HFF-Myc (cell line): ENCODE data around the gene RADIL.

ENCODE experiments used
- DNase-seq: peaks from one replicate; pipeline ENCODE4 v3.0.0-alpha.2; 2011; ENCODE audit warnings: low read depth; ENCODE audit errors: extremely low read depth
- H3K4me3 ChIP-seq: replicated peaks from 2 replicates; pipeline ENCODE4 v1.5.1; 2011; ENCODE audit warnings: low read depth, mild to moderate bottlenecking, control low read depth, low read length
- CTCF ChIP-seq: IDR thresholded peaks from 2 replicates; pipeline ENCODE4 v1.5.1; 2012; ENCODE audit warnings: mild to moderate bottlenecking, low read depth, low read length, control low read depth; ENCODE audit errors: missing control alignments

Gene RADIL

GRCh38 chr7:4820967-4821471, 62.5 kb downstream of the RADIL start:
- H3K4me3 ChIP-seq: no peak overlapping the region
- DNase-seq: no peak
- TF ChIP-seq CTCF: no peak

DNA sequence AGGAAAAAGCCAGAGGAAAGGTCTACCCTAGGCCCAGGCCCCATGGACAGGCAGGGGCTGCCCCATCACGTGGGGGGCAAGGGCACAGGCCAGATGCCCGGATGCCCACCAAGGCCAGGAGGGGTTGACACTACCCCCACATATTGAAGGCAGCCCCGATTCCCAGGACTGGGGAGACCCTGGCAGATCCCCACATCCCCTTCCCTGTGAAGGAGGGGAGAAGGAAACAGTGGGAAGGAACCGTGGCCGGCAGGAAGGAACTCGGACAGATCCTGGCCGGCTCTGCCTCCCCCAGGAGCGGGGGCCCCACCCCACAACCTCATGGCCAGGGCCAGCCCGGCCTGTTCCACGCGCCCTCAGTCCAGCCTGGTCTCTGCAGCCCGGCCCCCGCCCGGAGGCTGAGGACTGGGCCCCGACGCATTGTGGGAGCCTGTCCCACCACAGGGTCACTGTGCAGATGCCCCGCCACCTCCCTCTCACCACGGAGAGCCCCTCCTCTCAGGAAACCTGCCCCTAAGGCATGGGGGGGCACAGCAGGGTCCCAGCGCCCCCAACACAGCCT, 63.0 kb downstream of the RADIL start:
- TF ChIP-seq CTCF: no peak
- DNase-seq: no peak
- no peak overlapping the region for H3K4me3 ChIP-seq

DNA sequence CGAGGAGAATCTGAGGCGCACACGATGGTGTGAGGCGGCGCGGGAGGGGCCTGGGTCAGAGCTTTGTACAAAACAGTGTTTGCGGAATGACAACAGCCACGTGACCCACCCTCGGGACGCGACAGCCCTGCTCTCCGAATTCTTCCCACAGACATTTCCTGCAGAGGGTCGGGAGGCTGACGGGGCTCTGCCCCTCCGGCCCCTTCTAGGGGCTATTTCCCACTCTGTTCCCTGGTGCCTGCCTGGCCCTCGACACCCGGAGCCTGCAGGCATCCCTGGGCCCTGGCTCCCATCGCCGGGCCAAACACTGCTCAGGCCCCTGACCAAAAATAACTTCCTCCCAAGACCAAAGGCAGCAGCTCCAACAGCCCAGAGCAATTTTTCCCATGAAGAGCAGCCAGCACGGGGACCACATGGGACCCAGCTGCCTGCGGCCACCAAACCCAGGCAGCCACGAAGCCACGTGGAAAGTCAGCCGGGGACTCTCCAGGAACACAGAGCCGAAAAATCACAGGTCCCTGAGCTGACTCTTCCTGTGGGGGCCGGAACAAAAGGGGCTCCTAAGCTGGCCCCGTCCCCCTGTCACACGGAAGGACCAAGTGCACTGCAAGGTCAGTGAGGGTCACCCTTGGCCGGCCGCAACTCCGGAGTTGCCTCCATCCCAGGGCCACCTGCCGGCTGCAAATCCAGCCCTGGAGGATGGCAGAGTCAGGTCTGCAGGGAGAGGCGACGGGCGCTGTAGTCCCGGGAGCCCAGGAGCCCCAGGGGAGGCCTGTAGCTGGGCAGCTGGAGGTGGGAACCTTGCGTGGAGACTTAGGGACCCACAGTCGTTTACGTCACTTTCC, 63.7 kb downstream of the RADIL start:
- DNase-seq: no peak
- no peak overlapping the region for H3K4me3 ChIP-seq
- TF ChIP-seq CTCF: no peak

- no peak overlapping the region for H3K4me3 ChIP-seq
- no peak for DNase-seq
Measured at GRCh38 chr7:4818000-4818794, 65.3 kb downstream of the RADIL start.

DNA sequence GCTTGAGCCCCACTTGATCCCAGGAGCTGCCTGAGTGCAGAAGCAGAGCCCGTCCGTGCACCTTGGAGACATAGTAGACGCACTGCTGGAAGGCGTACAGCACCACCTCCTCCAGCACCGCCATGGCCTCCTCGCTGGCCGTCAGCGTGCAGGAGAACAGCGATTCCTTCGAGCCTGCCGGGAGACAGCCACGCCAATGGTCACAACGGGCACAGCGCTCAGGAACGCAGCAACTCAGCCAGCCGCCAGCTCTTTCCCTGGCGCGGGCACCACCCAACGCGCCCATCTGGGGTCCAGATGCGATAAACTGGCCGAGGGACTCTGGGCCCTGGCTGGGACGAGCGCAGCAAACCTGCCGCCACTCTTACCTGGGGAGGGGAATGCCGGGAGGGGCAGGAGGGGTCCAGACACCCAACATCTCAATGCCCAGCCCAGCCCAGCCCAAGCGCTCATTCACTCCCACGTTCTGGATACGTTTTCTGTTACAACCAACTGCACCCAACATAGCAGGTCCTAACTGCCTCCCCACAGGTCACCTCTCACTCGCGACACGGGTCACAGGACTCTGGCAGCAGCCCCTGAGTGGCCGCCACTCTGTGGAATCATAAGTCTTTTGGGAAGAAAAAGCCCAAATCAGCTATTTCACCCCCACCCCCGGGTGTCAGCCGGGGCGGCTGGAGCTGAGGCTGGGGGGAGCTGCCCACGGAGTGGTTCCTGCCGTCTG, 66.2 kb downstream of the RADIL start:
- no peak for TF ChIP-seq CTCF
- H3K4me3 ChIP-seq: no peak overlapping the region
- no peak for DNase-seq

More at GRCh38 chr7:4818000-4818794, 65.3 kb downstream of the RADIL start:
- no peak for TF ChIP-seq CTCF

DNA sequence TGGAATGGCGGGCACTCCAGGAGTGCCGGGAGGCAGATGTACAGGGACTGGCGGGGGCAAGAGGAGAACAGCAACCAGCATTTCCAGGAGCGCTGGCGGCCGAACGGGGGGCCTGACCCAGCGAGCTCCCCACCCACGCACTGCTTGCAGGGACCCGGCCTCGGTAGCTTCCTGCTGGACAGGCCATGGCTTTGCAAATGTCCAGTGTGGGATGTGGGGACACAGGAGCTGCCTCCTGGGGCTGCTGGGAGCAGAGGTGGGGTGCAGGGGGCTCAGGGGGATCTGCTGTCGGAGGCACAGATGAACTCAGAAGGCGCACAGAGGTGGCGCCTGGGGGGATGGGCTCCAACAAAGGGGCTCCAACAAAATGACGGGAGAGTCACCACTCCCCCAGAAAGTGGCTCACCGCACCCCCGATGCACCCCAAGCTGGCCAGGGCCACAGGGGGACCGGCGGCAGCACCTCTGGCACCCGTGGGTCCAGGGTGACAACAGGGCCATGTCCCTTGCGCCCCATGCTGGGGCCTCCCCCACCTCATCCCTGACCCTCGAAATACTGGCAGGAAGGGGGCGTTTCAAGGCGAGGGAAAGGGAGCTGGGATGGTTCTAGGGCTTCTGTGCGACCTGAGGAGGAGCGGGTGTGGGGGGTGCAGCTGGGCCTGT, 67.0 kb downstream of the RADIL start:
- no peak for TF ChIP-seq CTCF

More for the DNA sequence above, 67.0 kb downstream of the RADIL start:
- H3K4me3 ChIP-seq: no peak overlapping the region
- DNase-seq: no peak
